Osteocyte (in vitro differentiated cells): Measurements from ENCODE around the gene IER5. TPM values are rescaled to one million over a fixed set of nuclear protein-coding genes. Genes with fewer than 3 reads are reported as not detected.

Experiments used
- DNase-seq: peaks from one replicate; pipeline ENCODE4 v3.0.0; 2021; ENCODE audit warnings: mixed read lengths; ENCODE audit not compliant: unreplicated experiment; ENCODE audit errors: extremely low spot score
- H3K27ac Mint-ChIP-seq: one replicate; pipeline ENCODE4 v1.8.0; 2021; ENCODE audit warnings: mild to moderate bottlenecking, mixed read lengths; ENCODE audit not compliant: unreplicated experiment
- H3K27me3 Mint-ChIP-seq: one replicate; pipeline ENCODE4 v1.8.0; 2021; ENCODE audit warnings: mixed read lengths; ENCODE audit not compliant: unreplicated experiment
- H3K36me3 Mint-ChIP-seq: one replicate; pipeline ENCODE4 v1.8.0; 2021; ENCODE audit warnings: mixed read lengths; ENCODE audit not compliant: unreplicated experiment
- H3K4me1 Mint-ChIP-seq: one replicate; pipeline ENCODE4 v1.8.0; 2021; ENCODE audit warnings: mixed read lengths; ENCODE audit not compliant: unreplicated experiment
- H3K4me3 Mint-ChIP-seq: one replicate; pipeline ENCODE4 v1.8.0; 2021; ENCODE audit warnings: mild to moderate bottlenecking, moderate library complexity, mixed read lengths; ENCODE audit not compliant: unreplicated experiment
- H3K9me3 Mint-ChIP-seq: one replicate; pipeline ENCODE4 v1.8.0; 2021; ENCODE audit warnings: mixed read lengths; ENCODE audit not compliant: unreplicated experiment
- CTCF ChIP-seq: fragments of 200-600 bp; sonication (generic); IDR thresholded peaks from 2 replicates; pipeline ENCODE4 v1.5.0; 2021; ENCODE audit warnings: antibody characterized with exemption, mild to moderate bottlenecking, moderate library complexity
- total RNA-seq: library from RNA; stranded (reverse); gene quantifications from 2 replicates; pipeline ENCODE4 v1.2.1, GENCODE V29; 2021

Gene IER5
- total RNA-seq, 1 donor from 2014 or later, result 29.8 TPM

GRCh38 chr1:181120924-181121323 is 32.4 kb downstream of the IER5 start:
- peak overlapping the region; percentile 4 for H3K27ac Mint-ChIP-seq

GRCh38 chr1:181121498-181121897 is 33.0 kb downstream of the IER5 start:
- no peak for TF ChIP-seq CTCF
- Mint-ChIP-seq H3K36me3 (no peaks in the 10 kb centered on the region), H3K4me3 (no peak overlapping the region), H3K9me3 (no peaks in the 10 kb centered on the region), H3K27me3 (no peaks in the 10 kb centered on the region), H3K27ac (no peak overlapping the region), H3K4me1 (peaks cover 39% of the 10 kb centered on the region)
- no peak for DNase-seq

More at GRCh38 chr1:181120924-181121323, 32.4 kb downstream of the IER5 start:
- Mint-ChIP-seq H3K9me3 (no peaks in the 10 kb centered on the region), H3K4me3 (no peak overlapping the region), H3K36me3 (no peaks in the 10 kb centered on the region), H3K4me1 (peaks cover 36% of the 10 kb centered on the region), H3K27me3 (no peaks in the 10 kb centered on the region)
- TF ChIP-seq CTCF, result no peak
- no peak for DNase-seq

- H3K4me1 Mint-ChIP-seq, result peaks cover 42% of the 10 kb centered on the region
- DNase-seq, result no peak
- no peaks in the 10 kb centered on the region for H3K27me3 Mint-ChIP-seq
- H3K9me3 Mint-ChIP-seq, result no peaks in the 10 kb centered on the region
- H3K27ac Mint-ChIP-seq, result no peak overlapping the region
- TF ChIP-seq CTCF, result no peak
- H3K36me3 Mint-ChIP-seq, result no peaks in the 10 kb centered on the region
- H3K4me3 Mint-ChIP-seq, result no peak overlapping the region
Observed at GRCh38 chr1:181122222-181122621, 33.7 kb downstream of the IER5 start.

GRCh38 chr1:181123173-181123572 is 34.7 kb downstream of the IER5 start:
- Mint-ChIP-seq H3K27me3 (no peaks in the 10 kb centered on the region), H3K9me3 (no peaks in the 10 kb centered on the region), H3K36me3 (no peaks in the 10 kb centered on the region), H3K27ac (no peak overlapping the region), H3K4me1 (peaks cover 41% of the 10 kb centered on the region), H3K4me3 (no peak overlapping the region)
- no peak for TF ChIP-seq CTCF
- no peak for DNase-seq

- Mint-ChIP-seq H3K36me3 (no peaks in the 10 kb centered on the region), H3K27me3 (no peaks in the 10 kb centered on the region), H3K4me1 (peaks cover 42% of the 10 kb centered on the region), H3K4me3 (no peak overlapping the region), H3K27ac (no peak overlapping the region), H3K9me3 (no peaks in the 10 kb centered on the region)
- no peak for TF ChIP-seq CTCF
- DNase-seq, result no peak
Observed at GRCh38 chr1:181124291-181124751, 35.8 kb downstream of the IER5 start.
